NCI-H2196 (cell line): ENCODE data around the gene SNAP25.

ENCODE experiments used
- DNase-seq: peaks from one replicate; lab custom pipeline; 2025; ENCODE audit not compliant: unreplicated experiment; lab: John Stamatoyannopoulos, UW

The SNAP25 gene

GRCh38 chr20:10216146-10216791 lies 2.4 kb upstream of the SNAP25 start:
- DNase-seq = no peak

DNA sequence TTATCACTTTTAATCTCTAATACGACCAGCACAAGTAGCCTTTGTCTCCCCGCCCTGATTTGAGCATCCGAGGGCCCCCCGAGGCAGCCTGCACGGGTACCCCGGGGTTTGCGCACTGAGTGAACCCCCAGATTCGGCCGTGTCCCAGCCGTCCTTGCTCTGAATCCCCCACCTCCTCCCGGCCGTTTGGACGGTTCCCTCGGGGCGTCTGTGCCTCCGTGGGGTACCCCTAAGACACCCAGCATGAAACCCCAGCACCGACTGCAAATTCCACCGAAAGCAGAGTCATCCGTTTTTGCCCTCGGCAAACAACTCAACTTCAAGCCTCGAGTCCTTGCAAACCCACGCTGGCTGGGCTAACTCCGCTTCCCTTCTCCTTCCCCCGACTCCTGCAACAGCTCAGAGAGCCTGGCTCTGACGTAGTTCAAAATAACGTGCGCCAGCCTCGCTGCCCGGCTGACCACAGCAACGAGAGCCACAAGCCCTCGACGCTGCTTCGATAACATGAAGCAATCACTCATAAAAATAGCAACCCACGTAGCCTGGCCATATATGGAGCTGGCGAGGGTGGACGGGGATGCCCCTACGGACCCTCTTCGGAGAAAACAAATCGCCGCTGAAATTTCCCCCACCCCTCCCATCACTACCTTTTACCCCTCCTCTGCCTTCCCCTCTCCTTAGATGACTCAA lies 764 bp upstream of the SNAP25 start:
- peak; percentile 86 for DNase-seq

DNA sequence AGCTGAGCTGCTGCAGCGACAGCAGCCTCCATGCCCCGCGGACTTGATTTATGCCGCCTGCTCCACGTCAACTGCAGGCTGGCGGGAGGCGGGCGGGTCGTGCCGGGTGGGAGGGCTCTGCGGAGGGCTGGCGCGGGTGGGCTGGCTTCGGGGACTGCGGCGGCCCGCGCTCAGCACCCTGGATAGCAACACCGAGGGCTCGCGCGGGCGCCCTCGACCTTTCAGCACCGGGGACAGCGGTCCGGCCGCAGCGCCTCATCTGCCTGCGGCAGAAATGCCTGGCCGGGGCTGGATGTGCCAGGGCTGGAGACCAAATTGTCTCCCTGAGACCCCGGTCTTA lies 792 bp downstream of the SNAP25 start:
- DNase-seq = peak; percentile 19

DNA sequence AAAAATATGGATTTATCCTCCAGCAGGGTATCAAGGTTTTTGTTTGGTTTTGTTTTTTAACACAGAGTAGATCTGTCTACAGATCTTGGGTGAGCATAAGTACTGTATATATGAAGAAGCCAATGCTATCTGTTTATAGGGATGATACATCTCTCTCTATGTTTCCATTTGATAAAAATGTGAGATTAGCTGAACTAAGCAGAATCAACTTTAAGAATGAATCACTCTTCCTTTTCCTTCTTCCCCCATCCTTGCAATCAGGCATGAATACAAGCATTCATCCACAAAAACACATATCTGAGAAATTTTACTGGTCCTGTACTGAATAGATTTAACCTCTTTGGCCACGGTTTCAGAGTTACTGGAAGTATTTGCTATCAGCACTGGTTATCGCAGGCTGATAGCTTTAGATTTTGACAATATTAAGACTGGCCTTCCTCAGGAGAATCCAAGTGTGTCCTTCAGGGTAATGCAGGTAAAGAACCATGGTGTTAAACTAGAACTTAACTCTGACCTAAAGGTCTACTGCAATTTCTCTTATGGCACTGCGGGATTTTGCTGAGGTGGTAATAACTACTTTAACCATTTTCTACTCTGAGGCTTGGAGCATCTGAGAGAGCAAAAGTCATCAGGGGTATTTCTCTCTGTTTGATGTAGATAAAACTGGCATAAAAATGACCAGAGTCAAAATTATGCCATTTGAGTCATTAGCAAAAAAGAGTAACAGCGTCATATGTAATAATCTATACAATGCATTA lies 1.5 kb downstream of the SNAP25 start:
- no peak for DNase-seq

- DNase-seq = no peak
Observed at GRCh38 chr20:10221021-10221420, 2.4 kb downstream of the SNAP25 start.

GRCh38 chr20:10225439-10226060 lies 6.9 kb downstream of the SNAP25 start:
- no peak for DNase-seq

GRCh38 chr20:10228330-10228729 lies 9.7 kb downstream of the SNAP25 start:
- DNase-seq = peak; percentile 44

GRCh38 chr20:10231290-10231689 lies 12.7 kb downstream of the SNAP25 start:
- DNase-seq = no peak

DNA sequence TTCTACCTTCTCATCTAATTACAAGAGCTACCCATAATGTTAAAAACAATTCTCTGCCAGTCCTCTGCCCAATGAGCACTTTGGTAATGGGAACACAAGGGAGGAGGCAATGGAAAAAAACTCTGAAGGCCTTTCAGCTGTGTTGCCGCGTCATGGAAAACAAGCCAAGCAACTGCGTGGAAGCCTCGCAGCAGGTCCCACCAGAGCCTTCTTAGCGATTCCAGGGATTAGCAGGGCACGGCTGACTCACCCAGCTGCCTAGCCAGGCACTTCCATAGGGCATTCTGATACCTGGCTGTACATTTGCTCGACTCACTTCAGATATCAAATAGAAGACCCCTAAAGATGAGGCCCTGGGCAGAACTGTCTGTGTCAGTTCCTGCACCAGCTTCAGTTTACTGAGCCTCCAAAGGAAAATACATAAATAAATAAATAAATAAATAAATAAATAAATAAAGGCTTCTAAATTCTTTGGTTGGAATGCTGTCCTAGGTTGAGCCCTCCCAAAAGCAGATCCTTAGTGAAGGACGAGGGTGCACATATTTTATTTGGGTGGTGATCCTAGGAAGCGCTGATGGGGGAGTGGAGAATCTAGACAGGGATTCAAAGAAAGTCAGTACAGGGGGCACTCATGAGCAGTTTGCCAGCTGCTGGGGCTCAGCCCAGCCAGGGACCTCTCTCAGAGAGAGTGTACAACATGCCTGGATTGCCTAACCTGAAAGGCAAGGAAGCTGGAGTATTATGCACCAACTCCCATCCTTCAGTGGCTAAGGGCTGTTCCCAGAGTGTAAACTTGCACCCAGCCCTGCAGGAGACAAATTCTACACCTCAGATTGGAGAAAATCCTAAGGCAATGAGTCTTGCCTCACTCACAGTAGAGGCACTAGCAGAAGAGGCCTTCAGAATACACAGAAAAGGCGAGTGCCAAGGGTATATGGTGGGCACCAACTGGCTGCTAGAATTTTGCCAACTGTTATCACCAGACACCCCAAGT lies 18.2 kb downstream of the SNAP25 start:
- DNase-seq = no peak

DNA sequence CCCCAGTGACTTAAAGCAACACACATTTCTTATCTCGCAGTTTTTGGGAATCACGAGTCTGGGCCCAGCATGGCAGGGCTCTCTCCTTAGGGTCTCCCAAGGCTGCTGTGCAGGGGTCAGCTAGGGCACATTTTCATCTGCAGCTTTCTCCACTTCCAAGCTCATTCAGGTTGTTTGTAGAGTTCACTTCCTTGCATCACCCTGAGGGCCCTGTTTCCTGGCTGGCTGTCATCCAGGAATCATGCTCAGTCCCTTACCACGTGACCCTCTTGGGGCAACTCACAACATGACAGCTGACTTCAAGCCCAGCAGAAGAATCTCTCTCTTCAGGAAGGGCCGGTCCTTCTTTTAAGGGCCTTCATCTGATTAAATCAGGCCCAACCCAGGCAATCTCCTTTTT lies 21.3 kb downstream of the SNAP25 start:
- DNase-seq = peak; percentile 74

DNA sequence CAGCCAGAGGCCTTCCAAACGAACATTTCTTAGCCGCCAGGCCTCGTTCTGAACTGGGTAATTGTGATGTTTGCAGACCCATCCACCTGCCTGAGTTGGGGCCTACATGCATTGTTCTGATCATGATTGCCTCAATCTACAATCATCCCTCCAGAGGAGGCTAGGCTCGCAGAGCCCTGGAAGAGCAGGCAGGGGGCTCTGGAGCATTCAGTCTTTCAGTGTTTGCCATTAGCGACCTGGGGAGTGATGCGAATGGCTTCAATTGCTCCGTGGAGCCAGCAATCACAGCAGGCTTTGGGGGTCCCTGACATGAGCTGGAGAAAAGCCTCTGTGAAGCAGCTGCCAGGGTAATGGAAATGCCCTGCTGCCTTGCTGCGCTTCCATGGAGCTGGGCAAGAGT lies 22.0 kb downstream of the SNAP25 start:
- DNase-seq = no peak

GRCh38 chr20:10242166-10242565 lies 23.5 kb downstream of the SNAP25 start:
- no peak for DNase-seq

- no peak for DNase-seq
Observed at GRCh38 chr20:10247440-10247839, 28.8 kb downstream of the SNAP25 start.

GRCh38 chr20:10249048-10249770 lies 30.6 kb downstream of the SNAP25 start:
- DNase-seq = no peak

- DNase-seq = no peak
Observed at GRCh38 chr20:10249822-10250221, 31.2 kb downstream of the SNAP25 start.

DNA sequence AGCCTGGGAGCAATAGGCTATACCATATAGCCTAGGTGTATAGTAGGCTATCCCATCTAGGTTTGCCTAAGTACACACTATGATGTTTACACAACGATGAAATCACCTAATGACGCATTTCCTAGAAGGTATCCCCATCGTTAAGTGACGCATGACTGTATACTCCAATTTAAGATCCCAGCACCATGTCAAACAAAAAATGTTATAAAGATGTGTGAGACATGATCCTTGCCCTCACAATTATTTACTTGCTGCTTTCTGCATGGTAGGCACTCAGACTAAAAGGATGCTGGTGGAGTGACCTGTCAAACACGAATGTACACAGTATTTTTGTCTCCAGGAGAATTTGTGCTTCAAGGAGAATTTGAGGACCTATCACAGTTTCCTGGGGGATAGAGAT lies 32.3 kb downstream of the SNAP25 start:
- DNase-seq = no peak

DNA sequence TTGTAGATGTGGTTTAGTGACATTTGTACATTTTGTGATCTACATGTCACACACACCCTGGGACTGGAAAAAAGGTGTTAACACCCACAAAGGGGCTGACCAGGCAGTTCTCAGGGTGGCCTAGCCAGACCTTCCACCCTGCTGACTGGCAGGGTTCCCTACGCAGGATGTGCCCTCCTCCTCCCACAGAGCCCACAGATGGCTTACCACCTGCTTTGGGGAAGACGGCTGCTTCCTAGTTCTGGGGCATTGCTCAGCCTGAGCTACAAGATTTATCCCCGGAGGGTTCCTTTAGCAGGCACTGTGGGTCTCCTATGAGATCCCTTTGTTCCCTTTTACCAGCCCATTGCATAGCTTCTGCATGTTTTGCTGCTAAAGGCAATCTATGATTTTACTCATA lies 35.1 kb downstream of the SNAP25 start:
- no peak for DNase-seq

GRCh38 chr20:10255846-10256245 lies 37.2 kb downstream of the SNAP25 start:
- no peak for DNase-seq

DNA sequence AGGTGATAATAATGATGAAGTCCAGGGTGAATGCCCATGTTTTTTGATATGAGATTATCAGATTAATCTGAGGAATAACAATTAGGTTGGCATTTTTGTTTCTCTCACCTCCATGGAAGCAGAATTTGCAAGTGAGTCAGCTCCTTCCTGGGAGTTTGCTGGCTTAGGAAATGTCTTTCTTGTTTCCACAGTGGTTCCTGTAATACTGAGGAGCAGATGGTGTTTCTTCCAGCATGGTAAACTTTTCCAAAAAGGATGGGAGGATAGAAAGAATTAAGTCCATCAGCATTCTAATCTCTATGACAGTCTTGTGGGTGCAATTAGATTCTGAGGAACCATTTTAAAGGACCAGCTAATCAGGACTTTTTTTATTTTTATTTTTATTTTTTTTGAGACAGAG lies 40.5 kb downstream of the SNAP25 start:
- no peak for DNase-seq

- DNase-seq = no peak
Observed at GRCh38 chr20:10260316-10260715, 41.7 kb downstream of the SNAP25 start.
